Cortex of kidney (tissue), 1 donor: ENCODE results near the gene HSF4.

Experiments used
- DNase-seq: peaks from one replicate; lab custom pipeline; 2025; lab: John Stamatoyannopoulos, UW

Gene HSF4

DNA sequence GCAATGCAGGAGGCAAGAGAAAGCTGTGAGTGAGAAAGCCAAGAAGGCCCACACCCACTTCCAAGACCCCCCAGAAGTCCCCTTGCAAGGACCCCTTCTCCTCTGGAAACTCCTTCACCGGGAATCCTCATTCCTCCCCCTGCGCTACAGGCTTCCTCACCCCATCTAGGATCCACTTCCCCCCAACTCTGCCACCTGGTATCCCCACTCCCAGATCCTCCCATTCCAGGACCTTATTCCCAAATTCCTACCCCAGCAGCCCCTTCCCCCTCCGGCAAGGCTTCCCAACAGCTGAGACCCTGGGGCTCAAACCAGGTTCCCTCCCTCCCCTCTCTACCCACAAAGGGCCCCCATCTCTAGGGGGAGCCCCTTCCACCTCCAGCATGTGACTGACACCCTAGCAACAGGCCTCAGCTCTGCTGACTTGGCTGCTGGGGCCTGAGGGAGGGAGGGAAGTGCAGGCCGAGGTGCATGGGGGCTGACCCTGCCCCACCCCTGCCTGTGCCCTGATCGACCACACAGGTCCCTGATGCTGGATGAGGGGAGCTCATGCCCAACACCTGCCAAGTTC lies 2.1 kb downstream of the HSF4 start:
- DNase-seq, result no peak

DNA sequence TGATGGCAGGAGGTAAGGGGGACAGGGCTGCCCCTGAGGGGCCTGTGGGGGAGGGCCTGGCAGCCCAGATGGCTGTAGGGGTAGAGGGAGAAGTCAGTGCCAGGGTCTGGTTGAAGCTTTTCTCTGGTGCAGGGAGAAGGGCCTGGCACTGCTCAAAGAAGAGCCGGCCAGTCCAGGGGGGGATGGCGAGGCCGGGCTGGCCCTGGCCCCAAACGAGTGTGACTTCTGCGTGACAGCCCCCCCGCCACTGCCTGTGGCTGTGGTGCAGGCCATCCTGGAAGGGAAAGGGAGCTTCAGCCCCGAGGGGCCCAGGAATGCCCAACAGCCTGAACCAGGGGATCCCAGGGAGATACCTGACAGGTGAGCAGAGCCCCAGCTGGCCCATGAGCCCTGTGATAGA lies 3.0 kb downstream of the HSF4 start:
- no peak for DNase-seq

DNA sequence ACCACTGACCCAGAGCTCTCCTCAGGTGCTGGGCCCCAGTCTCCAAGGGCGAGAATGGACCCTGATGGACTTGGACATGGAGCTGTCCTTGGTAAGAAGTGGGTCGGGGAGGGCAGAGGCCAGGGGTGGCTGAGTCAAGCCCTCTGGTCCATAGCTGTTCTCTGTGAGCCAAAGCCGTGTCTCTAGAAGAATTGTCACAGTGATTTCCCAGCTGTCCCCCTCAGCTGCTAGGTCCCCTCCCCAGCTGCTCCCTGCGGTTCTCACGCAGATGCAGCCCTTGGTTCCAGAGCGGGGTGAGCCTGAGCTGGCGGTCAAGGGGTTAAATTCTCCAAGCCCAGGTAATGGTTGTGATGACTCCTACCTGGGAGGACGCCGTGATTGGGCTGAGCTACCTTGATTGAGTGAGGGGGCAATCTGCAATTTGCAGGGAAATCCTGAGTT lies 4.5 kb downstream of the HSF4 start:
- no peak for DNase-seq

DNA sequence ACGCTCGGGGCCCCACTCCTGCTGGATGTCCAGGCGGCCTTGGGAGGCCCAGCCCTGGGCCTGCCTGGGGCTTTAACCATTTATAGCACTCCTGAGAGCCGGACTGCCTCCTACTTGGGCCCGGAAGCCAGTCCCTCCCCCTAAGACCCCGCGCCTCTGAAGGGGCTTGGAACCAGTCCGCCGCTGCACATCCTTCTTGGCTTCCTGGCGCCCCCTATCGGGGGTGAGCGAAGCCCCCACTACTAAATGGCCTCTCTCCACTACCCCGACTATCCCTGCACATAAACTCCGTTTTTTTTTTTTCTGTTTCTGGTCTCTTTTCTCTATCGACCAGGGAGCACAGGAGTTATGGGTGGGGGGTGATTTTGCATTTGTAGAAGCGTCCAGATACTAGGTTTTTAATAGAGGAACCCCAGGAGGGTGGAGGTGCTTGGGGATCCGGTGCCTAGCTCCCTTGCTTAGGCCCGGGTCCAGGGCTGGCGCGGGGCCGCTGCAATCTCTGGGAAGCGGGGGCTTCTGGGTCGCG lies 5.2 kb downstream of the HSF4 start:
- DNase-seq, result no peak

DNA sequence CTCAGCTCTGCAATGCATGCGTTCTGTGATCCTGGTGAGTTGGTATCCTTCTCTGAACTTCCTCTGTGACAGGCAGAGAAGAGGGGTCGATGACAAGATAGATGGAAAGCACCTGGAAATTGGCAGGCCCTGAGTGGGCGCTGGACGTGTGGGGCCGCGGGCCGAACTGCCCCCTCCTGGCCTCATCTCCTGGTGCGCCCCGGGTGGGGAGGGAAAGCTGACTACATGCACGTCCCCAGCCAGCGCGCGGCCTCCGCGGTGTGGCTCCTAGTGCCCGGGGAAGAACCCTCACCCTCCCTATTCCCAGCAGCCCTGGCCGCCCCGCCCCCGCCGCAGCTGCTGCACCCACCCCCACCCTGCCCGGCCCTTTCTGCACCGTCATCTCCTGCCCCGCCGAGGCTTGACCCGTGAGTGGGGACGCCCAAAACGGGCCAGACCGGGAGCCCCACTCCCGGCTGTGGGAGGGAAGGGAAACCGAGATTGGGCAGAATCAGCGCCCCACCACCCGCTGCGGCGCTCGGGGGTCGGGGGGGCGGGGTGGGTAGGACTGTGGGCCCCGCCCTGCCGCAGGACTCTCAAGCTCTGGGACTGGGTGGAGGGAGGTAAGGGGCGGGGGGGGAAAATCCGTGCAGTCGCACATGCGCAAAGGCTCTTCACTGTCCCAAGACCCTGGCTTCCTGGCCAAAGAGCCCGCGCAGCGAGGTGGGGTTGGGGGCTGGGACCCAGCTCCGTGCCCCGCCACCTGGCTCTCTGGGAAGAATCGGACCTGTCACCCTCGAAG lies 5.8 kb downstream of the HSF4 start, which contains the start of gene NOL3:
NOL3 (plus strand) TSS at position 371 of the 781 bp plus-strand sequence.
- no peak for DNase-seq

DNA sequence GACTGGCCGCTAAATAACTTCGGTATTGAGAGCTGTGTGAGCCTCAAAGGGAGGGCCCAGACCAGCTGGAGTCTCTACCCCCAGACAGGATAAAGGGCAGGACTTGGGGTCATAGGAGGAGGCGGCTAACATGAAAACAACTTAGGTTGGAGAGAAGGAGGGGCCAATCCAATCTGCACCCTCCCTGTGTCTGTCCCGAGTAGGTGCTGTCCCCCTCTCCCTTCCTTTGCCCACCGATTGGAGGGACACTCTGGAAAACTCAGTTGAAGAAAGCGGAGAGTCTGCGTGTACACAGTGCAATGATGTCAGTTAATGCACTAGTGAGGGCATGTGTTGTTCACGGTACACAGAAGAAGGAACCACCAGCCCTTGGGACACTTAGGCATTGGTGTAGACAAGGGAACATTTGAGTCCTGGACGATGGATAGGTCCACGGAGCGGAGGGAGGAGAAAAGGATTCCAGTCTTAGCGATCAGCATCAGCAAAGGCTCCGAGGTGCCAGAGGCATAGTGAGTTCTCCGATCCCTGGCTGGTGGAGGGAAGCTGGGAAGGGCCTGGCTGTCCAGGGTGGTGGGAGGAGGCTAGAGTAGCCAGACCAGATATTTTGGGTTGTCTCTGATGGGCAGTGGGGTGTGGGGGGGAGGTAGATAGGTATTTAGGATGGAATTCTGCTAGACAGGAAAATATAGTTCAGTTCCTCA lies 6.6 kb downstream of the HSF4 start:
- no peak for DNase-seq

DNA sequence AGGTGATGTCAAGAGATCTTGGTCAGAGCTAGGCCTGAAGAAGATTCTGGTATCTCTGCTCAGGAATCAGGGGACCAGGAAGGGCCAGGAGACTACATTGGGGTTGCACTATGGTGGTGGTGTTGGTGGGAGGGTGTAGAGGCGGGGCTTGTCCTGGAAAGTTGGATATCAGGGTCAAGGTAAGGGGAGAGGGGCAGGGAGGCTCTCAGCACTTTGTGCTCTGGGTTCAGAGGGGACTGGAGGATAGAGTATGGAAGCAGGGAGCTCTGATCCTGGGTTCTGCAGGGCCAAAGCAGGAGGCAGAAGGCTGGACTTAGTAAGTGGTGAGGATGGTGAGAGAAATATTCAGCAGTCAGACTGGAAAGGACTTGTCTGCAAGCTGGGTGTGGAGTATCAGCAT lies 8.8 kb downstream of the HSF4 start:
- DNase-seq, result no peak

DNA sequence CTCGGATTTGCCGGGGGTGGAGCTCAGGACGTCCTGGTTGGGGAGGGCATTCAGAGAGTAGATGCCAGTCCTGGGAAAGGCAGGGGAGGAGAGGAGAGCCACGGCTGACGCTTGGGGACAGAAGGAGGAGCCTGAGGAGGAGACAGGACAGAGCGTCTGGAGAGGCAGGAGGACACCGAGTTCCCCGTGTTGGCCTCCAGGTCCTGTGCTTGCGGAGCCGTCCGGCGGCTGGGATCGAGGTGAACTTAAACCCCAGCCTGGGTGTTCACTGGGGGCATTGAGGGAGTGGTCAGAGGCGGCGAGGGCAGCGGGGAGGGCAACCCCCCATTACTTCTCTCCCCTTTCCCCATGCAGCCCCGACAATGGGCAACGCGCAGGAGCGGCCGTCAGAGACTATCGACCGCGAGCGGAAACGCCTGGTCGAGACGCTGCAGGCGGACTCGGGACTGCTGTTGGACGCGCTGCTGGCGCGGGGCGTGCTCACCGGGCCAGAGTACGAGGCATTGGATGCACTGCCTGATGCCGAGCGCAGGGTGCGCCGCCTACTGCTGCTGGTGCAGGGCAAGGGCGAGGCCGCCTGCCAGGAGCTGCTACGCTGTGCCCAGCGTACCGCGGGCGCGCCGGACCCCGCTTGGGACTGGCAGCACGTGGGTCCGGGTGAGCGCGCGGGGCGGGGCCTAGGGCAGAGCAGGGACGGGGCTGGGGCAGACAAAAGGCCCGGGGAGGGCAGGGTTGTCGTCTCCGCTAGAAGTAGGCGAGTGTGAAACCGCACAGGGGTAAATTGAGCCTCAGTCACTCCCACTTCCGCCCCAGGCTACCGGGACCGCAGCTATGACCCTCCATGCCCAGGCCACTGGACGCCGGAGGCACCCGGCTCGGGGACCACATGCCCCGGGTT lies 9.5 kb downstream of the HSF4 start:
- peak; percentile 38 for DNase-seq

DNA sequence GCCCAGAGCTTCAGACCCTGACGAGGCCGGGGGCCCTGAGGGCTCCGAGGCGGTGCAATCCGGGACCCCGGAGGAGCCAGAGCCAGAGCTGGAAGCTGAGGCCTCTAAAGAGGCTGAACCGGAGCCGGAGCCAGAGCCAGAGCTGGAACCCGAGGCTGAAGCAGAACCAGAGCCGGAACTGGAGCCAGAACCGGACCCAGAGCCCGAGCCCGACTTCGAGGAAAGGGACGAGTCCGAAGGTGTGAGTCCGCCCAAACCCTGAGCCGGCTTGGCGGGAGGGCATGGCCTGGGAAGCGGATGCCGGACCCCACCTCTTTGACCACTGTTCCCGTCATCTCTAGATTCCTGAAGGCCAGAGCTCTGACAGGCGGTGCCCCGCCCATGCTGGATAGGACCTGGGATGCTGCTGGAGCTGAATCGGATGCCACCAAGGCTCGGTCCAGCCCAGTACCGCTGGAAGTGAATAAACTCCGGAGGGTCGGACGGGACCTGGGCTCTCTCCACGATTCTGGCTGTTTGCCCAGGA lies 10.2 kb downstream of the HSF4 start:
- DNase-seq, result no peak

DNA sequence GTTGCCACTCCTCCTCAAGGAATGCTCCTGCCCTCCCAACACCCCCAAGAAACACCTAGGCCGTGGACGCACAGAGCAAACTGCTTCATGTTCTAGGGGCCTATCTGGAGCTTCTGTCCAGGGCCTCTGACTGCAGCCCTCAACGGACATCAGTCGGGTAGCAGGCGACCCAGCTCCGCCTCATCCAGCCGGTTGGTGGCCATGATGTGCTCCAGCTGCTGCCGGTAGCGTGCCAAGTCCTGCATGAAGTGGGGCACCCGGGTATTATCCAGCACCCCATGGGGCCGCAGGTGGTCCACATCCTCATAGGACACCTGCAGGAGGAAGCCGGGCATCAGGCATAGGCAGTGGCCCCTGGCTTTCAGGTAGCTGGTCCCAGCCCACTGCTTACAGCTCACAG lies 12.1 kb downstream of the HSF4 start:
- DNase-seq, result no peak

DNA sequence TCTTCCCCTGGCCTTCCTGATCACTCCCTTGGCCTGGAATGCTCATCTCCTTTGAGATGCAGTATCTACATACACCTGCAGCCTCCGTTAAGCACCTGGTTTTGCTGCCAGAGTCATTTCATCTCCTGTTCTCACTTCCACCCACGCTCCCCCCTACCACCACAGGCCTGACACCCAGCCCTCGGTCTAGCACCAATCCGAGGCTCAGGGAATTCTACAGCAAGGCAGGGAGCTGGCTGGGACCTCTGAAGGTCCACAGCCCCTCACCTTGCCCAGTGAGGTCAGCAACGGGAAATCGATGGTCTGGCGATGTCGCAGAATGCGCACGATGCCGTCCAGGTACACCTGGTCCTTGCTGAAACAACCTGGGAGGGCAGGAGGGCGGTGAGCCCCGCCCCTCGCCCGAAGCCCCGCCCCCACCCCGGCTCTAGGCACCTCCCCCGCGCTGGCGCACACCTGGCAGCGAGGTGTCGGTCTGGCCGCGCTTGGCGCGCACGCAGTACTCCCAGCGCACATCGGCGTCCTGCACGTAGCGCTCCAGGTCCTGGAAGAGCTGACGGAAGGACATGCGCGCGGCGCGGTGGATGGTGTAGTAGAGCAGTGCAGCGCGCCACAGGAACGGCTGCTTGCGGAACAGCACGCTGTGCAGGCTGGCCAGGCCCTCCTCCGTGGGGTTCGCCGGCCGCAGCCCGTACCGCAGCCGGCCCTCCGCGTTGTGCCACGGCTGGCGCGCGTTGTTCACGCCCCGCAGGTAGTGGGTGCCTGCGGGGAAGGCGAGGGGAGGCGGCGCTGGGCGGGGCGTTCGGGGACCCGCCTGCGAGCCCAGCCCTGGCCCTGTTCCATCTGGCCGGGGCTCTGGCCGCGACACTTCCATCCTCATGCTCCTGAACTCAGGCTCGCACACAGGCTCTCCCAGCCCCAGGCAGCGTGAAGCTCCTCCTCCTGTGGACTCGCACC lies 13.5 kb downstream of the HSF4 start:
- no peak for DNase-seq

DNA sequence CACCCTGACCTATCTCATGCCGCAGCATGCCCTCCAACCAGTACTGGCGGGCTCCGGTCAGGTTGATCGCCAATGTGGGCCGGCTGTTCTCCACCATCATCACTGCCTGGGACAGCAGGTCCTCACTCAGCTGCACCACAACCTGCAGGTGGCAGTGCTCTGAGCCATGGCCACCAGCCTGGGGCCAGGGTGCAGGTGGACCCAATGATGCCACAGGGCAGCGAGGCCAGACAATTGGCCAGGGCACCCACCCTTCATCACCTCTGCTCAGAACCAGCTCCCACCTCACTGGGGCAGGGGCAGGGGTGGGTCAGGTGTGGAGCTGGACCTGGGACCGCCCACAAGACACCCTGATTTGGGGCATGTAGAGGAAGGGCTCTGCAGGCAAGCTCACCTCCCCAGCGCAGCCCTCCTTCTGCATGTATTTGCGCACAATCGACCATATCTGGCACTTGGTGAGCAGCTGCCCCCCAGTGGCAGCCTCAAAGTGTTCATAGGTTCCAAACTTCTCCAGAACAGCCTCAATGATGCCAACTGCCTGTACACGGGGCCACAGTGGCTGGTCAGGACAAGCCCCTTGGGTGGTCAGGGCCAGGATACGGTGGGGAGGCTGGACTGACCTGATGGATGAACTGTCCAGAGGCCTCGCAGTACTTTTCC lies 15.0 kb downstream of the HSF4 start:
- DNase-seq, result no peak

DNA sequence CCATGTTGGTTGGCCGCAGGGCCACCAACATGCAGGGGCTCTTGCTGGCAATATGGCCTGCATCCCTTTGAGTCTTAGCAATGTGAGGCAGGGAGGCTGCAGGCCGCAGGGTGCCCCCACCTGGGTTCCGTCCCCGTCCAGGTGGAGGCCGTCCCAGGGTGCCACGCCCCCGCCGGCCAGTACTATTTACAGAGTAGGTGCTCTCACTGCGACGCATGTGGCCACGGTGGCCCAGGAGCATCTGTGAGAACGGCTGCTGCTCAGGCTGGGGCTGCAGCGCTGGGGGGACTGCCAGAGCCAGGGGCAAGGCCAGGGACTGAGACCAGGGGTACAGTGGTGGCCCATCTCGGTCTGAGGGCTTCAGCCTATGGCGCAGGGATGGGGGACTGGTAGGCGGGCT lies 15.6 kb downstream of the HSF4 start:
- no peak for DNase-seq

DNA sequence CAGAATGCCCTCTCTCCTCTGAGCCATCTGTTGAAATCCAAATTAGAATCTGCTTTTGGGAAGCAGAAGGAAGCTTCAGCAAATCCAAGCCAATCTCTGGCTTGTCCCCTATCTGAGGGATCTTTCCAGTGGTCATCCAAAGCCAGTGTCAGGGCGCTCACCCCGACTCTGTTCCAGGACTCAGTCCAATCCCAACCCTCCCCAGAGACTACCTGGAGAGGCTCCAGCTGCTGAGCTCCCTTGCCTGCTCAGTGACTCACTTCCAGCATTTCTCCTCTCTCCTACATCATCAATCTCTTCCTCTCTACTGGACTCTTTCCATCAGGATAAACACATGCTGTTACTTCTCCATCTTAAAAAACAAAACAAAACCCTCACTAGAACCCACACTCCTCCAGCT lies 16.8 kb downstream of the HSF4 start:
- DNase-seq, result no peak

DNA sequence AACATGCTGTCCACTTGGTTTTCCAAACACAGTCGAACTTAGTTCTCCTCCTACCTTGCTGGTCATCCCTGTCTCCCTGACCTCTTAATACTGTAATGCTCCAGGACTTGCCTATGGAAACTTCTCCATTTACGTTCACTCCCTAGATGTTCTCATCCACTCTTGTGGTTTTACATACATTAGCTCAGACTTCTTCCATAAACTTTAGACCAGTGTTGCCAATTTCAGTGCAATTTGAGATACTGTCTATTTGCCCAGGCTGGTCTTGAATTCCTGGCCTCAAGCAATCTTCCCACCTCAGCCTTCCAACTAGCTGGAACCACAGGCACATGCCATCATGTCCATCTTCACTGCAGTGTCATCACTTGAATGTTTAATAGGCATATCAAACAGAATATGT lies 17.7 kb downstream of the HSF4 start:
- no peak for DNase-seq

DNA sequence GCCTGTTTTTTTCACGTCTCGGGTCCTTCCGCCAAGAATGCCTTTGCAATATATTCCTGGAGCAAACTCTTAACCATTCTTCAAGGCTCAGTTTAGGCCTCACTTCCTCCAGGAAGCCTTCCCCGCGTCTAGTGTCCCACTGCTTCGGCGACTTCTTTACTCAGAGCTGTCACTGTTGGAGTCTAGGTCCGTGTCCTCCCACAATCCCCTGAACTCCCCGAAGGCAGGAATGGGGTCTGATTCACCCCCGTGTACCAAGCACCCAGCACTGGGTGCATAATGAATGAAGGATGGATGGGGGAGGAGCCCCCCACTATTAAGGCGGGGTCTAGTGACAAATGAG lies 18.7 kb downstream of the HSF4 start:
- DNase-seq, result no peak

DNA sequence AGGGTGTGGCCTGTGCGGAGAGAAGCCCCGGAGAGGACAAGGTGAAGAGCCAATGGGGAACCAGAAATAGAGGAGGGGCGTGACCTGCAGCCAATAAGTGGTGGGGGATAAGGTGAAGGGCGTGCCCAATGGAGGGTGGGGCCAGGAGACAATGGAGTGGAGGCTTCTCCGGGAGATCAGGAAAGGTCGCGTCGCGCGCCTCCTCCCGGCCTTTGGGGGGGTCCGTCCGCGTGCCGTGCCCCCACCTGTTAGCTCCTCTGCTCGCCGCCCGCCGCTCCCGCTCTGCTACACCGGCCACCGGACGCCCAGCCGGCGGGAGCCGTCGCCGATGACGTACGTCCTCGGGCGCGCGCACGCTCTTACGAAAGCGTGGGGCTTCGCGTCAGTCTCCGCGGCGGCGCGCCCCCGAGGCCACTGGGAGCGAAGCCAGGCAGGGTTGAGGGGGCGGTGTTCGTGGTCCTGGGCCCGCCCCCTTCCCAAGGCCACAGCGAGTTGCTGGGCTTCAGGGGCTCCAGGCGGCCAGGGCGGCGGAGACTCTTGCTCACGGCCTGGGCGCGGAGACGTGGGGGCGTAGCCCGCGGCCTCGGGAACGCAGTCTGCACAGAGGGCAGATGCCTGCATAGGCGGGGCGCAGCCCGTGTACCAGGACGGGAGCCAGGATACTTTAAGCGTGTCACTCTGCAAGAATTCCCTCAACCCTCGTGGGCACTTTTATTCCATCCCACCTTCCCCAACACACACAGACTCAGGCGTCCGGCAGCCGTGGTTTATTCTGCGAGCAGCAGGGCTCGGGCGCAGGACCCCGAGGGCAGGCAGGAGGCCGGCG lies 19.3 kb downstream of the HSF4 start, which contains the start of gene MATCAP1:
MATCAP1 (minus strand) TSS at position 337 of the 826 bp plus-strand sequence. CDS start 3,353 bp downstream, outside the sequence.
- DNase-seq, result peak; percentile 47

DNA sequence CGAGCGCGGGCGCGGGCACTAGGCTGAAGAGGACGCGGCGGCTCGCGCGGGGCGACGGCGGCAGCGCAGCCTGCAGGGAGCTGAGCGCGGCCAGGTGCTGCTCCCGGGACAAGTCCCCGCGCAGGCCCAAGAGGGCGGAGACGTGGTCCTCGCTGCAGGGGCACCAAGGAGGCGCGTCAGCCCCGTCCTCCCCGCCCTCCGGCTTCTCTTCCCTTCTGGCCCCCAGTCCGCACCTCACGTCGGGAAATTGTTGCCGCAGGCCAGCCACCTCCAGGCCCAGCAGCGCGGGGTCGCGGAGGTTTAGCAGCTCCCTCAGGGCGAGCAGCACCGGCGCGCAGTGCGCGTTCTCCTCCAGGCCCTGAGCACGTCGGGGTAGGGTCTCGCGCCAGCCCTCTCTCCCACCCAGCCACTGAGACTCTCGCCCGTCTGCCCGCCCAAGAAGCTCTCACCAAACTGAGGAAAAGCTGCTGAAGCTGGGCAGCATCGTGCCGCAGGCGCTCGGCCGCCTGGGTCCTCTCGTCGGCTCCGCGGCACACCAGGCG lies 20.0 kb downstream of the HSF4 start:
- no peak for DNase-seq
